Measurements from ENCODE around the gene PLEKHG3. TPM values are rescaled to one million over a fixed set of nuclear protein-coding genes. Genes with fewer than 3 reads are reported as not detected.
A peak's percentile ranks its signal among the peaks of the same experiment; 100 is the strongest.

PLEKHG3 gene
- total and polyA plus RNA-seq, 12 donors, result 2.7 to 11.7 (median 8.9) TPM

- Histone ChIP-seq H3K4me1 (replicated peaks in 1 of 2) (peaks cover 0 to 11% of the 10 kb centered on the region in 2 donors), H3K36me3 (replicated peaks in 1 of 2) (no peaks in the 10 kb centered on the region), H3K27ac (peak overlapping the region in 1 of 5 donors; percentile 39), H3K4me3 (no peak overlapping the region), H3K27me3 (no peaks in the 10 kb centered on the region), H3K9me3 (replicated peaks in 1 of 3) (no peaks in the 10 kb centered on the region)
- intact Hi-C loops (cut with DNase I), result no loop called here
- DNase-seq, result no peak
- 78 to 96% (median 84%) methylated on average over 7 of the region's 7 CpGs for WGBS, 4 donors
- TF ChIP-seq POLR2A (IDR thresholded peaks at IDR 0.05) (no peak), CTCF (IDR thresholded peaks at IDR 0.05) (no peak)
Observed at GRCh38 chr14:64718762-64719161, 14.5 kb downstream of the PLEKHG3 start.

GRCh38 chr14:64719601-64720000, 15.4 kb downstream of the PLEKHG3 start:
- peaks cover 0 to 11% of the 10 kb centered on the region in 2 donors for H3K4me1 ChIP-seq (replicated peaks in 1 of 2)
- no peak overlapping the region for H3K27ac ChIP-seq
- no peaks in the 10 kb centered on the region for H3K36me3 ChIP-seq (replicated peaks in 1 of 2)
- H3K27me3 ChIP-seq, result no peaks in the 10 kb centered on the region
- H3K9me3 ChIP-seq (replicated peaks in 1 of 3), result no peaks in the 10 kb centered on the region
- intact Hi-C loops (cut with DNase I), result no loop called here
- no peak for DNase-seq
- no peak for TF ChIP-seq CTCF (IDR thresholded peaks at IDR 0.05)
- no peak for TF ChIP-seq POLR2A (IDR thresholded peaks at IDR 0.05)
- no peak overlapping the region for H3K4me3 ChIP-seq
- WGBS, 4 donors, result 56 to 86% (median 84%) methylated on average over 3 to 7 of the region's 7 CpGs

DNA sequence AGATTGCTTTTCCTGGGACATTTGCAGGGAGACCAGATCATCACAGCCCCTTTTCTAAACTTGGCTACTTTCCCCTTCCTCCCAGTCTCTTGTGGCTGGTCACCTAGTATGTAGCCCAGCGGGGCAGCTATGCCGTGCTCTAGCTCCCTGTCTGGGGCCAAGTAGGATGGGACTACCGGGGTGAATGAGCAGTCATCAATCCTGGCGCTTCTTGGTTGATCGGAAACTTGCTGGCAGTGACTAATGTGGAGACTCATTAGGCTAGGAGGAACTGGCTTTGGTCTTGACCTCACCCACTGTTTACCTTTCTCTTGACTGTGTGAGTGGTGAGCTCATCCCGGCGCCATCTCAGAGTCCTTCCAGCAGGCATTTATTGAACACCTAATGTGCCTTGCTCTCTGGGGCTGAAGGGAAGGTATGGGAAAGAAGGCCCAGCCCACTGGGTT, 15.9 kb downstream of the PLEKHG3 start:
- TF ChIP-seq CTCF (IDR thresholded peaks at IDR 0.05), result no peak
- TF ChIP-seq POLR2A (IDR thresholded peaks at IDR 0.05), result no peak
- H3K27me3 ChIP-seq, result no peaks in the 10 kb centered on the region
- no peak overlapping the region for H3K27ac ChIP-seq
- intact Hi-C loops (cut with DNase I), result no loop called here
- DNase-seq, result no peak
- H3K9me3 ChIP-seq (replicated peaks in 1 of 3), result no peaks in the 10 kb centered on the region
- H3K4me1 ChIP-seq (replicated peaks in 1 of 2), result peaks cover 0 to 11% of the 10 kb centered on the region in 2 donors
- H3K36me3 ChIP-seq (replicated peaks in 1 of 2), result no peaks in the 10 kb centered on the region
- no peak overlapping the region for H3K4me3 ChIP-seq
- 68 to 86% (median 83%) methylated on average over 5 to 7 of the region's 7 CpGs for WGBS, 4 donors

GRCh38 chr14:64721391-64721791, 17.2 kb downstream of the PLEKHG3 start:
- Histone ChIP-seq H3K4me3 (no peak overlapping the region), H3K27ac (peak overlapping the region in 2 of 5 donors; percentile 60 to 68), H3K9me3 (replicated peaks in 1 of 3) (no peaks in the 10 kb centered on the region), H3K36me3 (replicated peaks in 1 of 2) (no peaks in the 10 kb centered on the region), H3K4me1 (replicated peaks in 1 of 2) (peaks cover 0 to 11% of the 10 kb centered on the region in 2 donors), H3K27me3 (no peaks in the 10 kb centered on the region)
- TF ChIP-seq POLR2A (IDR thresholded peaks at IDR 0.05) (no peak), CTCF (IDR thresholded peaks at IDR 0.05) (no peak)
- intact Hi-C loops (cut with DNase I), result no loop called here
- DNase-seq, result no peak
- whole genome bisulfite sequencing, 4 donors, result 59 to 77% (median 62%) methylated on average over 5 of the region's 5 CpGs; no CpG with 5 or more reads in 1 of the 4 donors
